GM04504 (cell line): ENCODE data around the gene GJA10.
A peak's percentile ranks its signal among the peaks of the same experiment; 100 is the strongest.
"Not testable (repeated sequence)": the region's sequence is repeated elsewhere in the genome, so short reads cannot be mapped to it uniquely, and the experiment has no call there.

ENCODE experiments used
- DNase-seq: peaks from one replicate; pipeline ENCODE4 v3.0.0-alpha.2; 2012; ENCODE audit warnings: low read depth

The GJA10 gene

DNA sequence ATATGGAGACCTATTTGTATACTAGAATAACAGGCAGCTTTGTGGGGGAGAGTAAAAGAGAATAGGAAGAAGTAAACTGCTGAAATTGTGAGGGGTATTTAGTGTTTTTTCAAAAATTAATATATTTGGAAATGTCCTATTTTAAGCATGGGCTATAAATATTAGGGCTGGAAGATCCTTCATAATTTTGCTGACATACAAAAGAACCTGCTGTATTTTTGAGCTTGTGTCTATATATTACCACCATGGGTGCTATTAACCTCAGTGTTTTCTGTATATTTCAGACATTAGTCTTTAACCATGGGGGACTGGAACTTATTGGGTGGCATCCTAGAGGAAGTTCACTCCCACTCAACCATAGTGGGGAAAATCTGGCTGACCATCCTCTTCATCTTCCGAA is at the start of gene GJA10:
Gene GJA10 (plus strand): TSS at position 301 of the 400 bp plus-strand sequence. CDS start 0 bp downstream, at position 301.
- no peak for DNase-seq

DNA sequence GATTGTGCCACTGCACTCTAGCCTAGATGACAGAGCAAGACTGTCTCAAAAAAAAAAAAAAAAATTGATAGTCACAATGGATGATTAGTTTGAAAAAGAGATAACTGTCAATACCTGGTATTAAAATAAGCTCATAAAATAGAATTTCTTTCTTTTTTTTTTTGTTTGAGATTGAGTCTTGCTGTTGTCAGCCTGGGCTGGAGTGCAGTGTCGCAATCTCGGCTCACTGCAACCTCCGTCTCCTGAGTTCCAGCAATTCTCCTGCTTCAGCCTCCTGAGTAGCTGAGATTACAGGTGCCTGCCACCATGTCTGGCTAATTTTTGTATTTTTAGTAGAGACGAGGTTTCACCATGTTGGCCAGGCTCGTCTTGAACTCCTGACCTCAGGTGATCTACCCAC is 46.8 kb upstream of the GJA10 start:
- DNase-seq: not testable (repeated sequence)

DNA sequence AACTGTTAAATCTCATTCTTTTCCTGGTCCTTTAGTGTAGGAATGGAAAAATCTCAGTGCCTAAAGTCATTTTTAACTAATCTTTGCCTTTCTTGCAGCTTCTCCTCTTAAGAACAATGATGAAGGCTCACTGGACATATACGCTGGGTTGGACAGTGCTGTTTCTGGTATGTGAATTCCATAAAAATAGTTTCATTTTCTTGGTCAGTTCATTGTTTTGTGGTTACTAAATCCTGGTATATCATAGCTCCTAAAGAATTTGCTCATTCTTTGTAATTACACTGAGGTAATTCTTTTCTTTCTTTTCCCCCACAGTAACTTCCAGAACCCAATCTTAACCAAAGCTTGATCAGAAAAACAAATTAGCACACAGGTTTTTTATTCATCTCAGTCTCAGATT is 41.2 kb upstream of the GJA10 start:
- no peak for DNase-seq

DNA sequence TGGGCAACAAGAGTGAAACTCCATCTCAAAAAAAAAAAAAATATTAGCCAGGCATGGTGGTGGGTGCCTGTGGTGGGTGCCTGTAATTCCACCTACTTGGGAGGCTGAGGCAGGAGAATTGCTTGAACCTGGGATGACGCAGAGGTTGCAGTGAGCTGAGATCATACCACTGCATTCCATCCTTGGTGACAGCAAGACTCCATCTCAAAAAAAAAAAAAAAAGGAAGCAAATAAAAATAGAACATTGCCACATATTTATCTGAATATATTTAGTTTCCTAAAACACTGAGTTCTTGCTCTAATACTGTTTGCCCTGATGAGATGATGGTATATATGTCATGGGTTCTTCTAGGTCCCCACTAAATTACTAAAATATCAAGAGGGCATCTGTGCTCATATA is 36.2 kb upstream of the GJA10 start:
- no peak for DNase-seq

DNA sequence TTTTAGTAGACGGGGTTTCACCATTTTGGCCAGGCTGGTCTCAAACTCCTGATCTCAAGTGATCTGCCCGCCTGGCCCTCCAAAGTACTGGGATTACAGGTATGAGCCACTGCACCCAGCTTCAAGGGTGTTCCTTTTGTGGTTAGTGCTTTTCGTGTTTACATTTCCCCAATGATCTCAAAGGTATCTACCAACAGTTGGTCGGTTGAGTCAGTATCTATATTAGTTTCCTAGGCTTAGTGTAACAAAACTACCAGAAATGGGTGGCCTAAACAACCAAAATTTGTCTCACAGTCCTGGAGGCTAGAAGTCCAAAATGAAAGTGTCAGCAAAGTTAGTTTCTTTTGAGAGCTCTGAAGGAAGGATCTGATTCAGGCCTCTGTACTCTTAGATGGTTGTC is 34.5 kb upstream of the GJA10 start:
- DNase-seq: no peak

DNA sequence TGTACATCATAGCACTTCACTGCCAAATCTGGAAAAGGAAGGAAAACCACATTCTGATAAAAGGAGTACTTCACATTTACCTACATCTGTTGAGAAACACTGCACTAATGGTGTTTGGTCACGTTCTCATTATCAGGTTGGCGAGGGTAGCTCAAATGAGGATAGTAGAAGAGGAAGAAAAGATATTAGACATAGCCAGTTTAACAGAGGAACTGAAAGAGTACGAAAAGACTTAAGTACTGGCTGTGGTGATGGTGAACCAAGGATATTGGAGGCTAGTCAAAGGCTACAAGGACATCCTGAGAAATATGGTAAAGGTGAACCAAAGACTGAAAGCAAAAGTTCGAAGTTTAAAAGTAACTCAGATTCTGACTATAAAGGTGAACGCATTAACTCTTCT is 32.0 kb upstream of the GJA10 start:
- no peak for DNase-seq

DNA sequence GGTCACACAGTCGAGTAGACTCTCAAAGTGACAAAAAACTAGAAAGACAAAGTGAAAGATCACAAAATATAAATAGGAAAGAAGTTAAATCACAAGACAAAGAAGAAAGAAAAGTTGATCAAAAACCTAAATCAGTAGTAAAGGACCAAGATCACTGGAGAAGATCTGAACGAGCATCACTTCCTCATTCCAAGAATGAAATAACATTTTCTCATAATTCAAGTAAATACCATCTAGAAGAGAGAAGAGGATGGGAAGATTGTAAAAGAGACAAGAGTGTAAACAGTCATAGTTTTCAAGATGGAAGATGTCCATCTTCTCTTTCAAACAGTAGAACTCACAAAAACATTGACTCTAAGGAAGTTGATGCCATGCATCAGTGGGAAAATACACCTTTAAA is 31.6 kb upstream of the GJA10 start:
- DNase-seq: no peak

DNA sequence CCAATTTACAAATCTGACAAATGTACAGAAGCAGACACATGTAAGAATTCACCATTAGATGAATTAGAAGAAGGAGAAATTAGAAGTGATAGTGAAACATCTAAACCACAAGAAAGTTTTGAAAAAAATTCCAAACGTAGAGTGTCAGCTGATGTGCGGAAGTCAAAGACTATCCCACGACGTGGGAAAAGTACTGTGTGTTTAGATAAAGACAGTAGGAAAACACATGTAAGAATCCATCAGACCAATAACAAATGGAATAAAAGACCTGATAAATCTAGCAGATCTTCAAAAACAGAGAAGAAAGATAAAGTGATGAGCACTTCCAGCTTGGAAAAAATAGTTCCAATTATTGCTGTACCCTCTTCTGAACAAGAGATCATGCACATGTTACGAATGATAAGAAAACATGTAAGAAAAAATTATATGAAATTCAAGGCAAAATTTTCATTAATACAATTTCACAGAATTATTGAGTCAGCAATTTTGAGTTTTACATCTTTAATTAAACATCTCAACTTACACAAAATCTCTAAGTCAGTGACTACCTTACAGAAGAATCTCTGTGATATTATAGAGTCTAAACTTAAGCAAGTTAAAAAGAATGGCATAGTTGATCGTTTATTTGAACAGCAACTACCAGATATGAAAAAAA is 28.1 kb upstream of the GJA10 start:
- no peak for DNase-seq

DNA sequence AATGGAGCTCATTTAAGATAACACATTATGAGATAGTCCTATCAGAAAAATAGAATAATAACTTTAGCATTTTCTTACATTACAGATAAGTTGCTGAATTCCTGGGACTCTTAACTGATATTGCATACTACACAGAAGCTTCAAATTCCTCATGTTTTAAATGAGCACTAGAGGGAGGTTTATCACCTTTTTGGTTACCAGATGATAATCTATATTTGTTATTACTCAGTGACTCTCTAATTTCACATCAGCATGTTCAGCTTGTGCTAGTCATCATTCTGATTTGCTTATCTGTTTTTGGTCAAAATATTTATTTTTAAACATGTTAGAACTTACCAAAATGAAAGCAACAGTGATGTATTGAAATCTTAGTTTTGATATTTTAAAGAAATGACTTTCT is 20.5 kb upstream of the GJA10 start:
- no peak for DNase-seq

DNA sequence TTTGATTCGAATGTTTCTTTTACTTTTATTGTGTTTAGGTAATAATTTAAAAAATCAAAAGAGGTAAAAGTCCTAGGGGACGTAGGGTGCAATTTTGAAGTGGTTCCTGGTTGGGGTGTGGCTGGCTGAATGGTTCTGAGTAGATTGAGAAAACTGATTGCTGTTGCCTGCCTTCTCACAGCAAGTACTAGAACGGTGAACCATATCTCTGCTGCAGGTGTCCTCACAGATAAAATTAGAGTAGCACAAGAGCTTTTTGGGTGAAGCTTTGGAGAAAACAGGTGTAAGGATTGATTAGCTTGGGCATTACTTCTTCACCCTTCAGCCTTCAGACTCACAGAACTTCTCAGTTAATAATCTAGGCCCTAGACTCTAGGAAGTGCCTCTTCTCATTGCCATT is 19.8 kb upstream of the GJA10 start:
- no peak for DNase-seq

DNA sequence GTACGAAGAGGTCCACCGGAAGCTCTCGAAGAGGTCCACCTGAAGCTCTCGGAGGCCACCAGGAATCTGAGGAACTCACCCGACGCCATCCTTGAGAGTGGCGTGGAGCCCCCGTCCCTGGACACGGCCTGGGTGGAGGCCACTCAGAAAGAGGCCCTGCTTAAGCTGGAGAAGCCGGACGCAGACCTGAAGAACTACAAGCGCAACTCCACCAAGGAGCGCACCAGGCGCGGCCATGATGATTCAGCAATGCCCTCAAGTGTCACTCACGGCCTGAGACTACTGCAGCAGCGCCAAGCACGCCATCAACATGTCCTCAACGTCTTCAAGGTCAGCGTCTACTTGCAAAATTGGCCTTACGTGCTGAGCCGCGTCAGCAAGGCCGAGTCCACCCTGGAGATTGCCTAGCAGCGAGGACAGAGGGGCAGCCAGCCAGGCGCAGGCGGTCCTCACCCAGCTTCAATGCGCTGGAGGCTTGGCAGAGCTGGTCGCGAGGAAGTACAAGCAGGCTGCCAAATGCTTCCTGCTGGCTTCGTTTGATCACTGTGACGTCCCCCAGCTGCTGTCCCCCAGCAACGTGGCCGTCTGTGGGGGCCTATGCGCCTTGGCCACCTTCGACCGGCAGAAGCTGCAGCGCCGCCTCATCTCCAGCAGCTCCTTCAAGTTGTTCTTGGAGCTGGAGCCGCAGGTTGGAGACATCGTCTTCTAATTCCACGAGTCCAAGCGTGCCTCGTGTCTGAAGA is 7.7 kb upstream of the GJA10 start:
- no peak for DNase-seq

DNA sequence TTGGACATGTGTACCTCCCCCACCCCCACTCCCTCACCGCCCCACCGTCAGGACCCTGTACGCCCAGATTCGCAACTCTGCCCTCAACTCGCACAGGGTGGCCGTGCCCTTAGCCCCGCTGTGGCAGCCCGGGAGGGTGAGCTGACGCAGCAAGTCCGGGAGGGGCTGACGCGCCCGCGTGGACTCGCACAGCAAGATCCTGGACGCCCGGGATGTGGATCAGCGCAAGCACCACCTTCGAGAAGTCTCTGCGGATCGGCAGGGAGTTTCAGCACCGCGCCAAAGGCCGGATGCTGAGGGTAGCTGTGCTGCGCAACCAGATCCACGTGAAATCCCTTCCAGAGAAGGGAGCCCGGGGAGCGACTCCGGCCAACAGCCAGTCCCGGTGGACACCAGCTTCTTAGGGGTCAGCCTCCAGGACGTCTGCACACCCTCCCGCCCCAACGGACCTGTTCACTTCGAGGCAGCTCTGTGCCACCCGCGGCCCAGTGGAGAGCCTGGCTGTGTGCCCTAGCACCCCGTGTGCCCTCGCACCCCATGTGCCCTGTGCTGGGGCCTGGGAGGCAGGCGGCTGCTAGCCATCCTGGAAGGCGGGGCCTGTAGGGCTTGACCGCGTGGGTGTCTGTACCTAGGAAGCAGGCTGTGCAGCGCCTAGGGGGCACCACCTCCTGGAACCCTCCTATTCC is 6.7 kb upstream of the GJA10 start:
- DNase-seq: no peak

DNA sequence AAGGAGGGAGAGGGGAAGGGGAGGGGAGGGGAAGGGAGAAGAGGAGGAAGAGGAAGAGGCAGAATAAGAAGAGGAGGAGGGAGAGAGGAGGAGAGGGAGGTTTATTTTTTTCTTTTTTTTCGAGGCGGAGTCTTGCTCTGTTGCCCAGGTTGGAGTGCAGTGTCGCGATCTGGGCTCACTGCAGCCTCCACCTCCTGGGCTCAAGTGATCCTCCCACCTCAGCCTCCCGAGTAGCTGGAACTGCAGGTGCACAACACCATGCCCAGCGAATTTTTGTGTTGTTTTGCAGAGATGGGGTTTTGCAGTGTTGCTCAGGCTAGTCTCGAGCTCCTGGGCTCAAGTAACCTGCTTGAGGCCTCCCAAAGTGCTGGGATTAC is 6.1 kb upstream of the GJA10 start:
- no peak for DNase-seq

DNA sequence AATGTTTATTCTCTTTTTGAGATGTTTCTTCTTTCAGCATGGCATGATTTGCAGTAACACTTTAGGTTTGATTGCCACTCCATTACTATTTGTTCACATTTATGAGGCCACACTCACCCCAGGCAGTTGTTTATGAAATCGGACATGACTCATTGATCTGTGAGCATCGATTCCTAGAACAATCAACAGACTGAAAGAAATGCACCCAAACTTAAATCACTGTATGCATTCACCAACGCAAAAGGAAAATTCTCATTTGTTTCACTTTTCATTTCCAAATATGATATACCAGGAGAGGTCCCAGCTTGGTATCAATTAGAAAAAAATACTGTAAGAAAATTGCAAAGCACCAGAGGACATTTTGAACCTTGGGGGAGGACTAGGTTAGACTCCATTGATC is 5.4 kb upstream of the GJA10 start:
- no peak for DNase-seq

DNA sequence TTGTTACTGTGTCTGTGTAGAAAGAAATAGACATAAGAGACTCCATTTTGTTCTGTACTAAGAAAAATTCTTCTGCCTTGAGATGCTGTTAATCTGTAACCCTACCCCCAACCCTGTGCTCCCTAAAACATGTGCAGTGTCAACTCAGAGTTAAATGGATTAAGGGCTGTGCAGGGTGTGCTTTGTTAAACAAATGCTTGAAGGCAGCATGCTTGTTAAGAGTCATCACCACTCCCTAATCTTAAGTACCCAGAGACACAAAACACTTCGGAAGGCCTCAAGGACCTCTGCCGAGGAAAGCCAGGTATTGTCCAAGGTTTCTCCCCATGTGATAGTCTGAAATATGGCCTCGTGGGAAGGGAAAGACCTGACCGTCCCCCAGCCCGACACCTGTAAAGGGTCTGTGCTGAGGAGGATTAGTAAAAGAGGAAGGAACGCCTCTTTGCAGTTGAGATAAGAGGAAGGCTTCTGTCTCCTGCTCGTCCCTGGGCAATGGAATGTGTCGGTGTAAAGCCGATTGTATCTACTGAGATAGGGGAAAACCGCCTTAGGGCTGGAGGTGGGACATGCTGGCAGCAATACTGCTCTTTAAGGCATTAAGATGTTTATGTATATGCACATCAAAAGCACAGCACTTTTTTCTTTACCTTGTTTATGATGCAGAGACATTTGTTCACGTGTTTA is 3.3 kb upstream of the GJA10 start:
- not testable (repeated sequence) for DNase-seq

DNA sequence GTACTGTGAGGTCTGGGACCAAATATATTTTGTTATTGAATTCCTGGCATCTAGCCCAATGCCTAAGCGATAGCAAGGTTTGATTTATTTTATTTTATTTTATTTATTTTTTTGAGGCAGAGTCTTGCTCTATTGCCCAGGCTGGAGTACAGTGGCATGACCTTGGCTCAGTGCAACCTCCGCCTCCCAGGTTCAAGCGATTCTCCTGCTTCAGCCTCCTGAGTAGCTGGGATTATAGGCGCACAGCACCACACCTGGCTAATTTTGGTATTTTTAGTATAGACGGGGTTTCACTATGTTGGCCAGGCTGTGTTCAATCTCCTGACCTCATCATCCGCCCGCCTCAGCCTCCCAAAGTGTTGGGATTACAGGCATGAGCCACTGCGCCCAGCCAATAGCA is 1.7 kb upstream of the GJA10 start:
- not testable (repeated sequence) for DNase-seq

DNA sequence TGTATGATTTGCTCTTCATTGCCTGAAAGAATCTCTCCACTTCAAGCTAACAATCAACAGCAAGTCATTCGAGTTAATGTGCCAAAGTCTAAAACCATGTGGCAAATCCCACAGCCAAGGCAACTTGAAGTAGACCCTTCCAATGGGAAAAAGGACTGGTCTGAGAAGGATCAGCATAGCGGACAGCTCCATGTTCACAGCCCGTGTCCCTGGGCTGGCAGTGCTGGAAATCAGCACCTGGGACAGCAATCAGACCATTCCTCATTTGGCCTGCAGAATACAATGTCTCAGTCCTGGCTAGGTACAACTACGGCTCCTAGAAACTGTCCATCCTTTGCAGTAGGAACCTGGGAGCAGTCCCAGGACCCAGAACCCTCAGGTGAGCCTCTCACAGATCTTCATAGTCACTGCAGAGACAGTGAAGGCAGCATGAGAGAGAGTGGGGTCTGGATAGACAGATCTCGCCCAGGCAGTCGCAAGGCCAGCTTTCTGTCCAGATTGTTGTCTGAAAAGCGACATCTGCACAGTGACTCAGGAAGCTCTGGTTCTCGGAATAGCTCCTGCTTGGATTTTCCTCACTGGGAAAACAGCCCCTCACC is 1.1 kb downstream of the GJA10 start:
- peak; percentile 14 for DNase-seq

DNA sequence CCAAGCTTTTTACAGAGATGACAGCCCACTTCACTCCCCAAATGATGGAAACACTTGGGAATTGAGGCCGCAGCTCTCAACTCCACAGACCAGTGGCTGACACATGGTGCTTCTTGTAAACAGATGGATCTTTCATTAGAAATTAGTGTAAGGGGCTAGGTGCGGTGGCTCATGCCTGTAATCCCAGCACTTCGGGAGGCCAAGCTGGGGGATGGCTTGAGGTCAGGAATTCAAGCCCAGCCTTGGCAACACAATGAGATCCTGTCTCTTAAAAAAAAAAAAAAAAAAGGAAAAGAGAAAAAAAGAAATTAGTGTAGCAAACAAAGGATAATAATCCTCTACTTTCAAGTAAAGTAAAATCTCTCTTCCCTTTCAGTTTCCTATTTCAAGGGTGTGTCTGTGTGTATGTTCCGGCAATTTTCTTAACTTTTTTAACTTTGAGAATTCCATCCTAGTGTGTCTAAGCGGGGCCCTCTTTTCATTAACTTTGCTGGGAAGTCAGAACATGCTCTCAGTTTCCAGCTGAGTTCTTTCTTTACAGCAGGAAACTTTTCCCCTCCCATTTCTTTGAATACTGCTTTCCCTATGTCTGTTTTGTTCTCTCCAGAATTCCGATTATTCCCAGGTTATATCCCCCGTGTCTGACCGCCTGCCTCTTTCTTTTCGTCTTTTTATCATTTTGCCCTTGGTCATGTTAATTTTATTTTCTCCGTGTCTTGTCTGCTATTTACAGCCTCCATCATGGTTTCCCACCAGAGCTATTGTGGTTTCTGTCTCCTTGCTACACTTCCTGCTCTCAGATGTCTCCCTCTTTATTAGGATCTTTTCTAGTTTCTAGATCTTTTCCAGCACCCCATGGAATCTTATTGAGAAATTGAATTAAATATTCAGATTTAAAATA is 16.0 kb downstream of the GJA10 start:
- not testable (repeated sequence) for DNase-seq

DNA sequence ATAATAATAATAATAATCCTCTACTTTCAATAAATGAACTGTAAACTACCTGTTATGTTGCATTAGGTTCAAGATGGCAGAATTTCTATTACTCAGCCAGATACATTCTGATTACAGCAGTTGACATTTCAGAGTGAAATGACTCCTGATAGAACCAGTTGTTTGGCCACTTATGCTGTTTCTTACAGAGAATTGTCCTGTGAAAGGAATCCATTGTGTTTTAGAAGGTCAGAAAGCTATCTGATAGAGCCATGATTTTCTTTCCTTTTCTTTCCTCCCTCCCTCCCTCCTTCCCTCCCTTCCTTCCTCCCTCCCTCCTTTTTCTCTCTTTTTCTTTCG is 16.6 kb downstream of the GJA10 start:
- DNase-seq: no peak

DNA sequence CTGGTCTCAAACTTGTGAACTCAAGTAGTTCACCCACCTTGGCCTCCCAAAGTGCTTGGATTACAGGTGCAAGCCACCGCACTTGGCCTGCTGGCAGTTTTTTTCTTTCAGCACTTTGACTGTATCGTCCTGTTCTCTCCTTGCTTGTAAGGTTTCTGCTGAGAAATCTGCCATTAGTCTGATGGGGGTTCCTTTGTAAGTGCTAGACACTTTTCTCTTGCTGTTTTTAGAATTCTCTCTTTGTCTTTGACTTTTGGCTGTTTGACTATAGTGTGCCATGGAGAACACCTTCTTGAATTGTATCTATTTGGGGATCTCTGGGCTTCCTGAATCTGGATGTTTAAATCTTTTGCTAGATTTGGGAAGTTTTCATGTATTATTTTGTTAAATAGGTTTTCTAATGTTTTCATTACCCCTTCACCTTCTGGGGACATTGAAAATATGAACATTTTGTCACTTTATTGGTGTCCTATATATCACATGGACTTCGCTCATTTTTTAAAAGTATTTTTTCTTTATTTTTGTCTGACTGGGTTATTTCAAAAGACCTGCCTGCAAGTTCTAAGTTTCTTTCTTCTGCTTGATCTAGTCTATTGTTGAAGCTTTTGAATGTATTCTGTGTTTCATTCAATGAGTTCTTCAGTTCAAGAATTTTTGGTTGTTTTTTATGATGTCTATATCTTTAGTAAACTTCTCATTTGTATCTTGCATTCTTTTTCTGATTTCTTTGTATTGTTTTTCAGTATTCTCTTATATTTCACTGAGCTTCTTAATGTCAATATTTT is 22.1 kb downstream of the GJA10 start:
- no peak for DNase-seq

DNA sequence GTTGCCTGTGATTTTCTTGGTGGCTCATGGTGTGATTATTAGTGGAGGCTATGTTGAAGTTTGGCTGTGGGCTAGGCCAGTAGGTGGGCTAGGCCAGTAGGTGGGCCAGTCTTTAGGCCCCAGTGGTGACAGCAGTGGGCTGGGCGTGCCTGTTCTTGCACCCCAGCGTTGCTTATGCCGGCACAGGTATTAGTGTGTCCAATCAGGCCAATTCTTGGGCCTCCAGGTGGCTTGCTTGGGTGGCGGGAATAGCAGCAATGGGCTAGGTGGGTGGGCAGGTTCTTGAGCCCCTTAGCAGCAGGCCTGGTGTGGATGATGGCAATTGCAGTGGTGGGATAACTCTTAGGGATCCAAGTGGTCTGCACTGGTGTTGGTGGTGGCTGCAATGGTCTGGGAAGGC is 22.9 kb downstream of the GJA10 start:
- DNase-seq: no peak
